Adrenal gland (tissue), 5 donors: ENCODE data around the gene LBP.

Experiments
- CTCF ChIP-seq, 6 experiments: fragments of 450-650 bp in 4 of 6; fragments of 200-600 bp in 2 of 6; sonication (generic) in 1 of 6; IDR thresholded peaks; 1 replicate in 5 of 6; 2 replicates in 1 of 6; pipeline versions ENCODE4 v1.5.1 to v1.8.0; 2016 to 2021; ENCODE audit warnings: antibody characterized with exemption in 6 of 6, mild to moderate bottlenecking in 2 of 6, moderate library complexity in 1 of 6
- POLR2A ChIP-seq, 2 donors: fragments of 450-650 bp; IDR thresholded peaks; one replicate each; pipeline ENCODE4 v1.6.1; 2017; ENCODE audit warnings: antibody characterized with exemption in 2 of 2, mild to moderate bottlenecking in 2 of 2, moderate library complexity in 1 of 2
- donor health status: DM: no; HTN: no; CAD: no.

GRCh38 chr20:38412877-38413577 lies 66.7 kb downstream of the LBP start:
- TF ChIP-seq CTCF (IDR thresholded peaks at IDR 0.05) (no peak), POLR2A (IDR thresholded peaks at IDR 0.05) (no peak)
